CD4-positive, alpha-beta T cell (primary cell): ENCODE measurements around the gene OSCAR. TPM values are rescaled to one million over a fixed set of nuclear protein-coding genes. Genes with fewer than 3 reads are reported as not detected.
A peak's percentile ranks its signal among the peaks of the same experiment; 100 is the strongest.

ENCODE experiments used
- ATAC-seq: fragments of 200-7000 bp; cut with Tn5 transposase; one replicate; pipeline ENCODE4 v1.10.0; 2022; ENCODE audit warnings: mild to moderate bottlenecking; ENCODE audit not compliant: poor library complexity
- CTCF ChIA-PET: fragments of 350-600 bp; sonication (Branson Sonifier 250); formaldehyde crosslinking; loops from one replicate; lab custom pipeline; 2021; ENCODE audit warnings: antibody characterized with exemption, inconsistent platforms; lab: Charles Lee
- POLR2A ChIA-PET: fragments of 350-600 bp; sonication (Branson Sonifier 250); formaldehyde crosslinking; loops from one replicate; lab custom pipeline; 2021; ENCODE audit warnings: antibody characterized with exemption, inconsistent platforms; lab: Charles Lee
- DNase-seq, 14 experiments: peaks; one replicate each; pipeline ENCODE4 v3.0.0-alpha.2; 2013 to 2020; ENCODE audit warnings: mixed read lengths in 2 of 14
- H3K27ac ChIP-seq, 2 donors: one replicate each; pipeline versions ENCODE4 v1.5.1 to v1.7.0; 2013; ENCODE audit warnings: low read length in 2 of 2, low read depth in 1 of 2, mild to moderate bottlenecking in 1 of 2
- H3K27me3 ChIP-seq, 2 experiments: 1 replicate in 1 of 2; 2 replicates in 1 of 2; pipeline versions ENCODE4 v1.6.1 to v1.7.0; 2013; ENCODE audit warnings: low read length in 2 of 2, control low read depth in 1 of 2, mild to moderate bottlenecking in 1 of 2, moderate library complexity in 1 of 2; ENCODE audit not compliant: insufficient read depth in 2 of 2, control insufficient read depth in 1 of 2
- H3K36me3 ChIP-seq: one replicate; pipeline ENCODE4 v1.6.1; 2013; ENCODE audit warnings: low read length, control low read depth; ENCODE audit not compliant: insufficient read depth
- H3K4me1 ChIP-seq: one replicate; pipeline ENCODE4 v1.6.1; 2013; ENCODE audit warnings: low read length, control low read depth; ENCODE audit not compliant: insufficient read depth
- H3K4me3 ChIP-seq: one replicate; pipeline ENCODE4 v1.5.1; 2013; ENCODE audit warnings: mild to moderate bottlenecking, low read length, moderate library complexity
- H3K9me3 ChIP-seq, 2 experiments: 1 replicate in 1 of 2; 2 replicates in 1 of 2; pipeline versions ENCODE4 v1.6.1 to v1.7.0; 2013; ENCODE audit warnings: low read length in 2 of 2, mild to moderate bottlenecking in 2 of 2, control low read depth in 1 of 2, moderate library complexity in 1 of 2; ENCODE audit not compliant: control insufficient read depth in 1 of 2, insufficient read depth in 1 of 2
- H3K27ac Mint-ChIP-seq: one replicate; pipeline ENCODE4 v1.8.0; 2020; ENCODE audit warnings: mixed read lengths
- H3K27me3 Mint-ChIP-seq: one replicate; pipeline ENCODE4 v1.8.0; 2021; ENCODE audit warnings: mixed read lengths
- H3K36me3 Mint-ChIP-seq: one replicate; pipeline ENCODE4 v1.8.0; 2021; ENCODE audit warnings: low read depth, mixed read lengths
- H3K4me1 Mint-ChIP-seq: one replicate; pipeline ENCODE4 v1.8.0; 2021; ENCODE audit warnings: low read depth, mixed read lengths
- H3K4me3 Mint-ChIP-seq: one replicate; pipeline ENCODE4 v1.8.0; 2020; ENCODE audit warnings: mild to moderate bottlenecking, mixed read lengths
- H3K9me3 Mint-ChIP-seq: one replicate; pipeline ENCODE4 v1.8.0; 2020; ENCODE audit warnings: mixed read lengths
- intact Hi-C, 2 experiments: fragments of 100-400 bp; cut with DNase I in 1 of 2; cut with micrococcal nuclease in 1 of 2; formaldehyde crosslinking; loops; one replicate each; pipeline versions ENCODE4 v1.15.1 to v1.9.0; 2023 to 2025; cut with DNase I, micrococcal nuclease
- total RNA-seq, 174 experiments: library from RNA in 2 of 174; stranded (reverse) in 2 of 174; gene quantifications; one replicate each; pipeline ENCODE4 v1.2.3 and lab custom pipeline; 2021 to 2026
- TF ChIP-seq, protein P1 (sequence below): fragments of 200-600 bp; IDR thresholded peaks from one replicate; pipeline ENCODE4 v1.8.0; 2022; ENCODE audit warnings: antibody characterized with exemption, mild to moderate bottlenecking

The OSCAR gene
- total RNA-seq, 2 experiments from 2014 or later = 0.41 to 0.42 TPM

DNA sequence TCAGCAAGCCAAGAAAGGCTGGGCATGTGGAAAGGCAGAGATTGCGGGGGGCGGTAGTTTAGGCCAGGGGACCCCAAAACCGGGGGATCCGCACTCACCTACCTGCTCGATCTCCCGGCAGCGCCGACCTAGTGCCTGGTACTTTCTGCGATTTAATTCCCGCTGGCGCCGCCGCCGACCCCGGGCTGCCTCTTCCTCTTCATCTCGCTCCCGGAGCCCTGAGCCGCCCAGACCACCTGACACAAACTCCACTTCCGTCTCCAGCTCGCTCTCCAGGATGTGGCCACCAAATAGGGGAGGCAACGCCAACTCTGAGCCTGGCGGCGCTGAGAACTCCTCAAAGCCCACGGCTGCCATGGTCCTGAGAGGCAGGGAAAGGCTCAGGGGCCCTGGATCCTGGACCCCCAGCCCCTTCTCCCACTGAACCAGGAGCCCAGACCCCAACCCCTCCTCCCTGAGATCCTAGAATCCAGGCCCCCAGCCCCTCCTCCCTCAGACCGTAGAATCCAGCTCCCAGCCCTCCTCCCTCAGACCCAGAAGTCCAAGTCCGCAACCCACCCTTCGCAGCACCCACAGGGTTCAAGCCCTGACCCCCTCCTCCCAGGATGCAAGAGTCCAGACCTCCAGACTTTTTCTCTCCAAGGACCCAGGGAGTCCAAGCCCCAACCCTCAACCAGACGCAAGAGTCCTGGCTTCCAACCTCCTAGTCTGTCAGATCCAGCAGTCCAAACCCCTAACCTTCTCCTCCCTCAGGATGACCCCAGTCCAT, 13.9 kb upstream of the OSCAR start:
- no peaks in the 10 kb centered on the region for H3K9me3 Mint-ChIP-seq
- POLR2A ChIA-PET = interaction anchor here (0.6 to 4.2 kb wide), 18 partner anchors 10 to 1925 kb away, joined by 3 to 151 read pairs (median 6); partner anchors contain the start of genes CNOT3, LENG1, LENG8 and MBOAT7
- TF ChIP-seq, protein P1, sequence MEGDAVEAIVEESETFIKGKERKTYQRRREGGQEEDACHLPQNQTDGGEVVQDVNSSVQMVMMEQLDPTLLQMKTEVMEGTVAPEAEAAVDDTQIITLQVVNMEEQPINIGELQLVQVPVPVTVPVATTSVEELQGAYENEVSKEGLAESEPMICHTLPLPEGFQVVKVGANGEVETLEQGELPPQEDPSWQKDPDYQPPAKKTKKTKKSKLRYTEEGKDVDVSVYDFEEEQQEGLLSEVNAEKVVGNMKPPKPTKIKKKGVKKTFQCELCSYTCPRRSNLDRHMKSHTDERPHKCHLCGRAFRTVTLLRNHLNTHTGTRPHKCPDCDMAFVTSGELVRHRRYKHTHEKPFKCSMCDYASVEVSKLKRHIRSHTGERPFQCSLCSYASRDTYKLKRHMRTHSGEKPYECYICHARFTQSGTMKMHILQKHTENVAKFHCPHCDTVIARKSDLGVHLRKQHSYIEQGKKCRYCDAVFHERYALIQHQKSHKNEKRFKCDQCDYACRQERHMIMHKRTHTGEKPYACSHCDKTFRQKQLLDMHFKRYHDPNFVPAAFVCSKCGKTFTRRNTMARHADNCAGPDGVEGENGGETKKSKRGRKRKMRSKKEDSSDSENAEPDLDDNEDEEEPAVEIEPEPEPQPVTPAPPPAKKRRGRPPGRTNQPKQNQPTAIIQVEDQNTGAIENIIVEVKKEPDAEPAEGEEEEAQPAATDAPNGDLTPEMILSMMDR = no peak
- peak overlapping the region; percentile 81 for H3K27ac Mint-ChIP-seq
- H3K9me3 ChIP-seq = no peaks in the 10 kb centered on the region
- H3K36me3 ChIP-seq = peaks cover 26% of the 10 kb centered on the region
- H3K27me3 ChIP-seq = no peaks in the 10 kb centered on the region
- peak overlapping the region; percentile 65 to 87 for H3K27ac ChIP-seq
- peak overlapping the region; percentile 87 for H3K4me3 Mint-ChIP-seq
- CTCF ChIA-PET = interaction anchor here (1.1 to 1.7 kb wide), 3 partner anchors 19 to 54 kb away, joined by 3 to 6 read pairs (median 5); no protein-coding TSS in a partner anchor
- ATAC-seq (peak; percentile 34), DNase-seq (peak in 10 of 14 experiments; percentile 32 to 82 (median 49))
- intact Hi-C loops = loop anchor here (1.0 to 5.0 kb wide), 8 partner anchors 12 to 247 kb away; partner anchors contain the start of genes NDUFA3 (in 2 of the 2), CNOT3 (in 1 of the 2), LENG1 (in 1 of the 2) and MBOAT7 (in 1 of the 2)
- H3K36me3 Mint-ChIP-seq = peaks cover 40% of the 10 kb centered on the region
- H3K4me1 Mint-ChIP-seq = peaks cover 27% of the 10 kb centered on the region
- H3K4me1 ChIP-seq = peaks cover 33% of the 10 kb centered on the region
- no peaks in the 10 kb centered on the region for H3K27me3 Mint-ChIP-seq
- peak overlapping the region; percentile 83 for H3K4me3 ChIP-seq

DNA sequence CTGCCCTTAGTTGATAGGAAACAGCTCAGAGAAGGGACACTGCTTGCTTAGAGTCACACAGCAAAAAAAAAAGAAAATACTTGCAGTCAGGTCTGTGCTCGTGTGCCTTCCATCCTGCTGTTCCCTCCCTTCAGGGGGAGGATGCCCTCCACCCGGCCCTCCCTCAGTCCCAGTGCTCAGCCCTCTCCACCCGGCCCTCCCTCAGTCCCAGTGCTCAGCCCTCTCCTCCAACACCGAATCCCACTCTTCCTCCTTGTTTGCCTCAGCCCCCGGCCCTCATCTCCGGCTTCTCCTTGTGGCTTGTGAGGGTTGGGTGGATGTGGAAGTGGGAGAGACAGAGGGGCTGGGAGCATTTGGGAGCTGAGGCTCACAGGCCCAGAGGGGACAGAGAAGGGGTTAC, 9.0 kb upstream of the OSCAR start:
- no peaks in the 10 kb centered on the region for H3K9me3 ChIP-seq
- H3K27ac Mint-ChIP-seq = no peak overlapping the region
- no peak for ATAC-seq
- H3K4me3 ChIP-seq = no peak overlapping the region
- TF ChIP-seq, protein P1 = no peak
- H3K4me1 Mint-ChIP-seq = peaks cover 14% of the 10 kb centered on the region
- H3K27ac ChIP-seq = no peak overlapping the region
- H3K9me3 Mint-ChIP-seq = no peaks in the 10 kb centered on the region
- no peaks in the 10 kb centered on the region for H3K27me3 Mint-ChIP-seq
- intact Hi-C loops = loop anchor here in 1 of 2 experiments (10.0 kb wide), 2 partner anchors 245 to 585 kb away; partner anchors contain the start of gene MYADM
- CTCF ChIA-PET = no interaction called here
- peaks cover 51% of the 10 kb centered on the region for H3K36me3 ChIP-seq
- no peak overlapping the region for H3K4me3 Mint-ChIP-seq
- H3K27me3 ChIP-seq = no peaks in the 10 kb centered on the region
- H3K4me1 ChIP-seq = peaks cover 15% of the 10 kb centered on the region
- H3K36me3 Mint-ChIP-seq = peaks cover 53% of the 10 kb centered on the region
- no peak for DNase-seq
- POLR2A ChIA-PET = no interaction called here

DNA sequence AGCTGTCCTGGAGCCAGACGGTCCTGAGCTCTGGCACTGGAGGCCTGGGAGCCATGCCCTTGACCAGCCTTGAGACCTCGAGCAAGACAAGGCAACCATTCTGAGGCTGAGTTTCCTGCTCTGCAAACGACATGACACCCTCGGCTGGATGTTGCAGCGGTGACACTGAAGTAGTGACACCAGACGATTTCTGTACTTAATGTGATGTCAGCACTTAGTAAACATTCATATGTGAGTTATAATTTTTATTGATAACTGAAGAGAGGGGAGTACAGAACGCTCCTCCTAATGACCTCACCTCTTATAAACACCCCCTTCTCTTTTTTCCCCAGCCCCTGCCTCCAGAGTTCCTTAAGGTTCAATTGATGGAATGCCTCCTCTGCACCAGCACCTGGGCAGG, 7.9 kb upstream of the OSCAR start:
- H3K36me3 Mint-ChIP-seq = peaks cover 49% of the 10 kb centered on the region

More for the DNA sequence above, 7.9 kb upstream of the OSCAR start:
- H3K36me3 ChIP-seq = peaks cover 51% of the 10 kb centered on the region
- no peaks in the 10 kb centered on the region for H3K9me3 ChIP-seq
- intact Hi-C loops = loop anchor here in 1 of 2 experiments (10.0 kb wide), 2 partner anchors 244 to 584 kb away; partner anchors contain the start of gene MYADM
- no peak overlapping the region for H3K4me3 Mint-ChIP-seq
- ChIA-PET POLR2A (no interaction called here), CTCF (no interaction called here)
- H3K27me3 Mint-ChIP-seq = no peaks in the 10 kb centered on the region
- no peaks in the 10 kb centered on the region for H3K9me3 Mint-ChIP-seq
- no peak for ATAC-seq
- H3K27ac Mint-ChIP-seq = no peak overlapping the region
- no peak overlapping the region for H3K4me3 ChIP-seq
- TF ChIP-seq, protein P1 = no peak
- H3K4me1 ChIP-seq = peaks cover 14% of the 10 kb centered on the region
- no peaks in the 10 kb centered on the region for H3K27me3 ChIP-seq
- no peak for DNase-seq
- H3K27ac ChIP-seq = no peak overlapping the region
- peaks cover 5% of the 10 kb centered on the region for H3K4me1 Mint-ChIP-seq
